Endothelial cell of umbilical vein (primary cell): ENCODE results near the gene TMEM145. TPM values are rescaled to one million over a fixed set of nuclear protein-coding genes. Genes with fewer than 3 reads are reported as not detected.

ENCODE experiments used
- BruUV-seq: library from RNA; stranded (reverse); fragments of 400-500 nt; replicated peaks from 2 replicates; lab custom pipeline; 2021; lab: Mats Ljungman, UMichigan
- CTCF ChIA-PET: fragments of 300-600, 350-600 bp; sonication (Branson Sonifier 250); formaldehyde crosslinking; loops from one replicate; lab custom pipeline; 2021; ENCODE audit warnings: antibody characterized with exemption, inconsistent platforms; lab: Charles Lee
- POLR2A ChIA-PET: fragments of 300-600, 350-600 bp; sonication (Branson Sonifier 250); formaldehyde crosslinking; loops from one replicate; lab custom pipeline; 2021; ENCODE audit warnings: antibody characterized with exemption, inconsistent platforms; lab: Charles Lee
- DNase-seq: peaks from one replicate; pipeline ENCODE4 v3.0.0-alpha.2; 2011; ENCODE audit warnings: low read depth, low spot score
- FAIRE-seq: peaks from 2 replicates; lab custom pipeline; 2011; peaks lifted over from hg19 to GRCh38; lab: Jason Lieb, UNC
- H2AFZ ChIP-seq: 2 replicates; pipeline ENCODE4 v1.6.0; 2012; ENCODE audit warnings: low read depth, low read length, control low read depth, inconsistent platforms
- H3K27ac ChIP-seq: 2 replicates; pipeline ENCODE4 v1.5.1; 2011; ENCODE audit warnings: low read depth, mild to moderate bottlenecking, control low read depth, low read length, moderate library complexity; ENCODE audit not compliant: insufficient read depth
- H3K27me3 ChIP-seq, 2 experiments: 2 replicates each; pipeline versions ENCODE4 v1.6.0 to v1.6.1; 2011; ENCODE audit warnings: low read length in 2 of 2, mixed read lengths in 1 of 2; ENCODE audit not compliant: control insufficient read depth in 2 of 2, insufficient read depth in 2 of 2
- H3K36me3 ChIP-seq, 2 experiments: 2 replicates in 1 of 2; 3 replicates in 1 of 2; pipeline ENCODE4 v1.5.1; 2011; ENCODE audit warnings: low read length in 2 of 2, mild to moderate bottlenecking in 1 of 2, moderate library complexity in 1 of 2; ENCODE audit not compliant: control insufficient read depth in 2 of 2, insufficient read depth in 2 of 2; ENCODE audit errors: extremely low read depth in 1 of 2
- H3K4me1 ChIP-seq: 3 replicates; pipeline ENCODE4 v1.5.1; 2011; ENCODE audit warnings: mild to moderate bottlenecking, low read length; ENCODE audit not compliant: control insufficient read depth, insufficient read depth; ENCODE audit errors: extremely low read depth
- H3K4me2 ChIP-seq: 2 replicates; pipeline ENCODE4 v1.6.1; 2011; ENCODE audit warnings: low read length, control low read depth, mixed read lengths; ENCODE audit not compliant: insufficient read depth
- H3K4me3 ChIP-seq, 3 experiments: fragments of 200-600 bp in 1 of 3; sonication (generic), shearing (Covaris generic) in 1 of 3; replicated peaks in 1 of 3; 2 replicates each; pipeline ENCODE4 v1.5.1; 2011 to 2016; ENCODE audit warnings: control low read depth in 3 of 3, low read length in 3 of 3, mild to moderate bottlenecking in 2 of 3, inconsistent platforms in 1 of 3, low read depth in 1 of 3, moderate library complexity in 1 of 3; ENCODE audit not compliant: insufficient read depth in 1 of 3
- H3K79me2 ChIP-seq: 2 replicates; pipeline ENCODE4 v1.6.0; 2012; ENCODE audit warnings: low read length, inconsistent platforms; ENCODE audit not compliant: control insufficient read depth, insufficient read depth
- H3K9ac ChIP-seq: replicated peaks from 2 replicates; pipeline ENCODE3; 2011; ENCODE audit warnings: low read length, control low read depth; ENCODE audit not compliant: insufficient read depth; ENCODE audit errors: extremely low read depth
- H3K9me1 ChIP-seq: replicated peaks from 3 replicates; pipeline ENCODE4 v1.6.0; 2011; ENCODE audit warnings: mild to moderate bottlenecking, low read length; ENCODE audit not compliant: control insufficient read depth, insufficient read depth; ENCODE audit errors: extremely low read depth
- H3K9me3 ChIP-seq: replicated peaks from 2 replicates; pipeline ENCODE4 v1.5.1; 2012; ENCODE audit warnings: low read length, inconsistent platforms; ENCODE audit not compliant: control insufficient read depth, insufficient read depth
- H4K20me1 ChIP-seq: replicated peaks from 2 replicates; pipeline ENCODE3; 2011; ENCODE audit warnings: mild to moderate bottlenecking, low read length; ENCODE audit not compliant: control insufficient read depth, insufficient read depth; ENCODE audit errors: extremely low read depth
- GATA2 ChIP-seq: IDR thresholded peaks from 2 replicates; pipeline ENCODE4 v1.7.0; 2011; ENCODE audit warnings: low read depth, mild to moderate bottlenecking, moderate library complexity, mixed read lengths, low read length; ENCODE audit not compliant: insufficient read length, insufficient read depth
- JUN ChIP-seq: IDR thresholded peaks from 2 replicates; pipeline ENCODE4 v1.6.1; 2011; ENCODE audit warnings: borderline replicate concordance, low read depth; ENCODE audit not compliant: insufficient read length, insufficient read depth
- MAX ChIP-seq: IDR thresholded peaks from 2 replicates; pipeline ENCODE4 v1.6.1; 2011; ENCODE audit not compliant: insufficient read depth, insufficient read length
- MYC ChIP-seq: IDR thresholded peaks from one replicate; pipeline ENCODE4 v1.6.1; 2011; ENCODE audit warnings: mild to moderate bottlenecking, low read depth, low read length
- dilution Hi-C: fragments of 300-500 bp; cut with MboI; formaldehyde crosslinking; loops from one replicate; pipeline ENCODE4 v1.15.0; 2019; ENCODE audit warnings: low sequenced_read_pairs; ENCODE audit not compliant: extremely low pct_ligation_motif_present
- intact Hi-C: fragments of 100-400 bp; cut with micrococcal nuclease; formaldehyde crosslinking; loops from one replicate; pipeline ENCODE4 v1.10.0; 2022
- polyA plus RNA-seq, 4 experiments: library from polyadenylated mRNA; depleted of rRNA in 3 of 4; stranded (reverse) in 3 of 4; unstranded in 1 of 4; fragments of >200 nt; gene quantifications; 2 replicates each; pipeline versions ENCODE4 v1.2.1 to v1.2.3, GENCODE V29; 2011 to 2012; ENCODE audit warnings: missing spikeins in 1 of 4
- total RNA-seq: library from RNA; stranded (reverse); gene quantifications from 2 replicates; pipeline ENCODE4 v1.2.3, GENCODE V29; 2021
- TF ChIP-seq, protein P1 (sequence below), 2 donors: IDR thresholded peaks; 1 replicate in 1 of 2; 2 replicates in 1 of 2; pipeline ENCODE4 v1.5.1; 2011; ENCODE audit warnings: low read length in 2 of 2, mild to moderate bottlenecking in 2 of 2, moderate library complexity in 2 of 2, control low read depth in 1 of 2, inconsistent platforms in 1 of 2, low read depth in 1 of 2; ENCODE audit not compliant: insufficient read depth in 1 of 2; ENCODE audit errors: extremely low read depth in 1 of 2

The TMEM145 gene
- total and polyA plus RNA-seq, 2 donors (not counting 3 experiments of a cell fraction or from before 2014, with no cell fraction given): not detected

- H3K4me1 ChIP-seq: peaks cover 6% of the 10 kb centered on the region
- H3K27me3 ChIP-seq: no peaks in the 10 kb centered on the region
- no peaks in the 10 kb centered on the region for H3K9me3 ChIP-seq
- intact Hi-C loops: loop anchor here (1.0 kb wide), 1 partner anchor 46 kb away; no protein-coding TSS in a partner anchor
- no peak for FAIRE-seq
- H3K9ac ChIP-seq: no peak overlapping the region
- ChIA-PET POLR2A (no interaction called here), CTCF (interaction anchor here (0.7 to 2.3 kb wide), 5 partner anchors 11 to 114 kb away, joined by 3 to 15 read pairs (median 4); no protein-coding TSS in a partner anchor)
- peaks cover 16 to 75% of the 10 kb centered on the region in 2 experiments for H3K36me3 ChIP-seq
- no peak overlapping the region for H3K4me2 ChIP-seq
- no peak overlapping the region for H3K4me3 ChIP-seq
- DNase-seq: peak; percentile 43
- dilution Hi-C loops: no loop called here
- H3K79me2 ChIP-seq: peaks cover 5% of the 10 kb centered on the region
- no peak overlapping the region for H3K27ac ChIP-seq
- H2AFZ ChIP-seq: no peak overlapping the region
- BruUV-seq: no TSS peak
- TF ChIP-seq MYC (no peak), MAX (no peak), GATA2 (no peak), JUN (no peak)
- TF ChIP-seq, protein P1, sequence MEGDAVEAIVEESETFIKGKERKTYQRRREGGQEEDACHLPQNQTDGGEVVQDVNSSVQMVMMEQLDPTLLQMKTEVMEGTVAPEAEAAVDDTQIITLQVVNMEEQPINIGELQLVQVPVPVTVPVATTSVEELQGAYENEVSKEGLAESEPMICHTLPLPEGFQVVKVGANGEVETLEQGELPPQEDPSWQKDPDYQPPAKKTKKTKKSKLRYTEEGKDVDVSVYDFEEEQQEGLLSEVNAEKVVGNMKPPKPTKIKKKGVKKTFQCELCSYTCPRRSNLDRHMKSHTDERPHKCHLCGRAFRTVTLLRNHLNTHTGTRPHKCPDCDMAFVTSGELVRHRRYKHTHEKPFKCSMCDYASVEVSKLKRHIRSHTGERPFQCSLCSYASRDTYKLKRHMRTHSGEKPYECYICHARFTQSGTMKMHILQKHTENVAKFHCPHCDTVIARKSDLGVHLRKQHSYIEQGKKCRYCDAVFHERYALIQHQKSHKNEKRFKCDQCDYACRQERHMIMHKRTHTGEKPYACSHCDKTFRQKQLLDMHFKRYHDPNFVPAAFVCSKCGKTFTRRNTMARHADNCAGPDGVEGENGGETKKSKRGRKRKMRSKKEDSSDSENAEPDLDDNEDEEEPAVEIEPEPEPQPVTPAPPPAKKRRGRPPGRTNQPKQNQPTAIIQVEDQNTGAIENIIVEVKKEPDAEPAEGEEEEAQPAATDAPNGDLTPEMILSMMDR (IDR thresholded peaks at IDR 0.05; ENCODE audit: extremely low read depth in 1 of 2, insufficient read depth in 1 of 2, low read depth in 1 of 2, low read length in 2 of 2): peak; percentile 84 to 86
- H3K9me1 ChIP-seq: no peaks in the 10 kb centered on the region
- no peaks in the 10 kb centered on the region for H4K20me1 ChIP-seq
Observed at GRCh38 chr19:42290523-42291434, 22.3 kb upstream of the TMEM145 start.
